SK-N-SH (cell line): ENCODE measurements around the gene SRGAP1. TPM values are rescaled to one million over a fixed set of nuclear protein-coding genes. Genes with fewer than 3 reads are reported as not detected.

Experiments used
- CTCF ChIA-PET: fragments of 300-600, 350-600 bp; formaldehyde crosslinking; extraction: SDS; loops from one replicate; lab custom pipeline; 2021; lab: Yijun Ruan, JAX
- POLR2A ChIA-PET: fragments of 350-600 bp; sonication (Branson Sonifier 250); formaldehyde crosslinking; extraction: SDS; loops from one replicate; lab custom pipeline; 2020; ENCODE audit warnings: antibody characterized with exemption, inconsistent platforms; lab: Yijun Ruan, JAX
- DNase-seq: peaks from one replicate; pipeline ENCODE4 v3.0.0; 2012
- H2AFZ ChIP-seq: fragments of 200-600 bp; sonication (generic); 2 replicates; pipeline ENCODE4 v1.8.1; 2016; ENCODE audit warnings: antibody characterized with exemption, mild to moderate bottlenecking, low read depth
- H3F3A ChIP-seq: fragments of 200-600 bp; sonication (generic); replicated peaks from 2 replicates; pipeline ENCODE3; 2016; ENCODE audit warnings: antibody characterized with exemption, mild to moderate bottlenecking; ENCODE audit not compliant: insufficient read depth
- H3K27ac ChIP-seq, 2 experiments: fragments of 200-500 bp in 1 of 2; fragments of 200-600 bp in 1 of 2; sonication (Bioruptor generic) in 1 of 2; sonication (generic), shearing (Covaris generic) in 1 of 2; 2 replicates each; pipeline versions ENCODE4 v1.5.1 to v1.6.1; 2014 to 2016; ENCODE audit warnings: low read depth in 2 of 2, inconsistent platforms in 1 of 2, low read length in 1 of 2, mild to moderate bottlenecking in 1 of 2, mixed read lengths in 1 of 2
- H3K27me3 ChIP-seq: fragments of 200-600 bp; sonication (generic), shearing (Covaris generic); 2 replicates; pipeline ENCODE4 v1.6.1; 2016; ENCODE audit warnings: mixed run types; ENCODE audit not compliant: insufficient read depth
- H3K36me3 ChIP-seq, 2 experiments: fragments of 200-500 bp in 1 of 2; fragments of 200-600 bp in 1 of 2; sonication (Bioruptor generic) in 1 of 2; sonication (generic) in 1 of 2; replicated peaks in 1 of 2; 2 replicates each; pipeline versions ENCODE3 to v1.5.1; 2014 to 2016; ENCODE audit warnings: low read length in 1 of 2, mild to moderate bottlenecking in 1 of 2; ENCODE audit not compliant: insufficient read depth in 2 of 2, control insufficient read depth in 1 of 2
- H3K4me1 ChIP-seq, 2 experiments: fragments of 200-500 bp in 1 of 2; fragments of 200-600 bp in 1 of 2; sonication (Bioruptor generic) in 1 of 2; sonication (generic), shearing (Covaris generic) in 1 of 2; 2 replicates each; pipeline versions ENCODE4 v1.5.1 to v1.6.1; 2014 to 2016; ENCODE audit warnings: low read depth in 1 of 2, low read length in 1 of 2, mixed run types in 1 of 2; ENCODE audit not compliant: insufficient read depth in 2 of 2, control insufficient read depth in 1 of 2
- H3K4me2 ChIP-seq: fragments of 200-600 bp; sonication (generic), shearing (Covaris generic); 2 replicates; pipeline ENCODE4 v1.6.1; 2017; ENCODE audit warnings: mixed run types
- H3K4me3 ChIP-seq, 2 experiments: fragments of 200-500 bp in 1 of 2; fragments of 200-600 bp in 1 of 2; sonication (Bioruptor generic) in 1 of 2; sonication (generic), shearing (Covaris generic) in 1 of 2; 2 replicates each; pipeline versions ENCODE4 v1.5.1 to v1.8.1; 2014 to 2016; ENCODE audit warnings: low read depth in 2 of 2, inconsistent platforms in 1 of 2, low read length in 1 of 2, mild to moderate bottlenecking in 1 of 2, mixed read lengths in 1 of 2, moderate library complexity in 1 of 2
- H3K79me2 ChIP-seq: fragments of 200-600 bp; sonication (generic); 2 replicates; pipeline ENCODE4 v1.8.1; 2017; ENCODE audit warnings: mild to moderate bottlenecking; ENCODE audit not compliant: insufficient read depth
- H3K9ac ChIP-seq: fragments of 200-600 bp; sonication (generic); 2 replicates; pipeline ENCODE4 v1.6.1; 2017; ENCODE audit warnings: mixed run types
- H3K9me2 ChIP-seq: fragments of 200-600 bp; sonication (generic); 2 replicates; pipeline ENCODE4 v1.6.1; 2017; ENCODE audit warnings: mixed run types
- H3K9me3 ChIP-seq: fragments of 200-600 bp; sonication (generic); 2 replicates; pipeline ENCODE4 v1.6.1; 2017; ENCODE audit warnings: mixed run types, mild to moderate bottlenecking, moderate library complexity
- H4K20me1 ChIP-seq: fragments of 200-600 bp; sonication (generic); 2 replicates; pipeline ENCODE4 v1.6.1; 2017; ENCODE audit warnings: mild to moderate bottlenecking, mixed run types; ENCODE audit not compliant: insufficient read depth
- EP300 ChIP-seq, 2 experiments: IDR thresholded peaks; 2 replicates each; pipeline versions ENCODE4 v1.4.0 to v1.6.1; 2012; ENCODE audit warnings: borderline replicate concordance in 1 of 2, low read depth in 1 of 2, low read length in 1 of 2
- EZH2phosphoT487 ChIP-seq: fragments of 200-600 bp; sonication (generic); IDR thresholded peaks from 2 replicates; pipeline ENCODE4 v1.6.1; 2017; ENCODE audit warnings: low read depth, mixed run types, mild to moderate bottlenecking, antibody characterized with exemption, moderate library complexity, borderline replicate concordance
- FOSL2 ChIP-seq: IDR thresholded peaks from 2 replicates; pipeline ENCODE4 v1.4.0; 2012; ENCODE audit warnings: low read depth, mild to moderate bottlenecking, moderate library complexity, borderline replicate concordance
- FOXM1 ChIP-seq: IDR thresholded peaks from 2 replicates; pipeline ENCODE4 v1.4.0; 2012; ENCODE audit warnings: low read depth, mild to moderate bottlenecking
- MXI1 ChIP-seq: IDR thresholded peaks from 2 replicates; pipeline ENCODE4 v1.6.1; 2012; ENCODE audit warnings: mild to moderate bottlenecking, low read depth, low read length, improper control_type of control experiment
- NRF1 ChIP-seq: IDR thresholded peaks from 2 replicates; pipeline ENCODE4 v1.6.1; 2012; ENCODE audit warnings: low read depth, mild to moderate bottlenecking, low read length
- POLR2AphosphoS5 ChIP-seq: IDR thresholded peaks from 2 replicates; pipeline ENCODE4 v1.6.1; 2012; ENCODE audit warnings: low read depth, low read length
- RAD21 ChIP-seq: IDR thresholded peaks from 2 replicates; pipeline ENCODE4 v1.6.1; 2012; ENCODE audit warnings: mild to moderate bottlenecking, low read length
- SMC3 ChIP-seq: IDR thresholded peaks from 2 replicates; pipeline ENCODE4 v1.6.1; 2012; ENCODE audit warnings: low read depth, low read length, improper control_type of control experiment
- TAF1 ChIP-seq: IDR thresholded peaks from 2 replicates; pipeline ENCODE4 v1.6.1; 2012; ENCODE audit warnings: low read depth, mild to moderate bottlenecking, low read length, moderate library complexity, borderline replicate concordance
- TCF12 ChIP-seq: IDR thresholded peaks from 2 replicates; pipeline ENCODE4 v1.4.0; 2012
- TEAD4 ChIP-seq: IDR thresholded peaks from 2 replicates; pipeline ENCODE4 v1.4.0; 2012; ENCODE audit warnings: mild to moderate bottlenecking, borderline replicate concordance; ENCODE audit not compliant: insufficient read depth
- WGBS: methylation state at CpG from one replicate; pipeline ENCODE4 v1.1.6; 2017; ENCODE audit warnings: low lambda C conversion rate; 5-methylcytosine and 5-hydroxymethylcytosine counted together
- polyA plus RNA-seq, 3 experiments: library from polyadenylated mRNA; depleted of rRNA; stranded (reverse); fragments of >200 nt; gene quantifications; 2 replicates each; pipeline ENCODE4 v1.2.3, GENCODE V29; 2012
- TF ChIP-seq, protein P1 (sequence below): IDR thresholded peaks from 2 replicates; pipeline ENCODE4 v1.4.0; 2012; ENCODE audit warnings: low read depth, borderline replicate concordance
- TF ChIP-seq, protein P2 (sequence below): IDR thresholded peaks from 2 replicates; pipeline ENCODE4 v1.6.1; 2012; ENCODE audit warnings: mild to moderate bottlenecking, low read depth, low read length, moderate library complexity
- TF ChIP-seq, protein P3 (sequence below): fragments of 150-350 bp; IDR thresholded peaks from 2 replicates; pipeline ENCODE4 v1.6.1; 2016; ENCODE audit warnings: mild to moderate bottlenecking, low read depth, low read length

Gene SRGAP1
- polyA plus RNA-seq, 1 of the 3 experiments (the other 2 are of a cell fraction) = 2.6 TPM

DNA sequence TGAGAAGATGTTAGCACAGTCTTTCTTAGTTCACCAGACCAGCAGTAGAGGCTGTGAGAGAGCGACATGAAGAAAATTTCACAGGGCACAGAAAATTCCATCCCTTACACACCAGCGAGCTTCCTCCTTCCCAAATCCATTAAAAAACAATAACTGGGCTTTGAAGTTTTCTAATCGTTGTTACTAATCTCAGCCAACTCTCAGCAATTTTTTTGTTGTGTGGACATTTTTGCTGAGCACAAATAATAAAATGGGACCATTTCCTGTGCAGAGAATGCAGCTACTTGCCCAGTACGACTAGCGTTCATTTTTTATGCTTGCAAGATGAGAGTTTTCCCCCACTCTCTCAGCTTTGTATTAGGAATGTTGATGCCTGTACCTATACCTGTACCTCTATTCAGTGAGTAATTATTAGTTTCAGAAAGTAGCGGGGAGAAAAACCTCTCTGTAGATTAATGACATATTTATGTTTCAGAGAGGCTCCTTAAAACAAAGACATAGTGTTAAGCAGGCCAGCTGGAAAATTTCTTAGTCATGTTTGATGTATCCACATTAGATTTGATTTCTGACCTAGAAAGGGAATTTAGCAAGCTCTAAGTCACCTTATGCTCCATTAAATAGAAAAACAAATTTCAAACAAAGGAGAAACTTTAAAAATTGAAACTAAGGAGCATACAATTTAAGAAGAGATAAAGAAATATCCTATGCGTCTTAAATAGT, 146.5 kb downstream of the SRGAP1 start:
- peaks cover 7% of the 10 kb centered on the region for H3F3A ChIP-seq
- H3K9me3 ChIP-seq = no peaks in the 10 kb centered on the region
- H3K27me3 ChIP-seq = no peaks in the 10 kb centered on the region
- H3K4me1 ChIP-seq = peaks cover 16 to 24% of the 10 kb centered on the region in 2 experiments; a peak in 3 of 4 replicates
- H3K36me3 ChIP-seq = peaks cover 6 to 12% of the 10 kb centered on the region in 2 experiments
- no peak overlapping the region for H3K27ac ChIP-seq
- no peaks in the 10 kb centered on the region for H3K9me2 ChIP-seq
- TF ChIP-seq, protein P1, sequence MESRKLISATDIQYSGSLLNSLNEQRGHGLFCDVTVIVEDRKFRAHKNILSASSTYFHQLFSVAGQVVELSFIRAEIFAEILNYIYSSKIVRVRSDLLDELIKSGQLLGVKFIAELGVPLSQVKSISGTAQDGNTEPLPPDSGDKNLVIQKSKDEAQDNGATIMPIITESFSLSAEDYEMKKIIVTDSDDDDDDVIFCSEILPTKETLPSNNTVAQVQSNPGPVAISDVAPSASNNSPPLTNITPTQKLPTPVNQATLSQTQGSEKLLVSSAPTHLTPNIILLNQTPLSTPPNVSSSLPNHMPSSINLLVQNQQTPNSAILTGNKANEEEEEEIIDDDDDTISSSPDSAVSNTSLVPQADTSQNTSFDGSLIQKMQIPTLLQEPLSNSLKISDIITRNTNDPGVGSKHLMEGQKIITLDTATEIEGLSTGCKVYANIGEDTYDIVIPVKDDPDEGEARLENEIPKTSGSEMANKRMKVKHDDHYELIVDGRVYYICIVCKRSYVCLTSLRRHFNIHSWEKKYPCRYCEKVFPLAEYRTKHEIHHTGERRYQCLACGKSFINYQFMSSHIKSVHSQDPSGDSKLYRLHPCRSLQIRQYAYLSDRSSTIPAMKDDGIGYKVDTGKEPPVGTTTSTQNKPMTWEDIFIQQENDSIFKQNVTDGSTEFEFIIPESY = no peak
- TF ChIP-seq TAF1 (no peak), NRF1 (no peak), TEAD4 (no peak), MXI1 (no peak), FOXM1 (no peak), TCF12 (no peak), EZH2phosphoT487 (no peak), SMC3 (no peak), POLR2AphosphoS5 (no peak), EP300 (IDR thresholded peaks at IDR 0.05; ENCODE audit: borderline replicate concordance in 1 of 2, low read depth in 1 of 2, low read length in 1 of 2) (no peak), RAD21 (no peak), FOSL2 (no peak)
- TF ChIP-seq, protein P2, sequence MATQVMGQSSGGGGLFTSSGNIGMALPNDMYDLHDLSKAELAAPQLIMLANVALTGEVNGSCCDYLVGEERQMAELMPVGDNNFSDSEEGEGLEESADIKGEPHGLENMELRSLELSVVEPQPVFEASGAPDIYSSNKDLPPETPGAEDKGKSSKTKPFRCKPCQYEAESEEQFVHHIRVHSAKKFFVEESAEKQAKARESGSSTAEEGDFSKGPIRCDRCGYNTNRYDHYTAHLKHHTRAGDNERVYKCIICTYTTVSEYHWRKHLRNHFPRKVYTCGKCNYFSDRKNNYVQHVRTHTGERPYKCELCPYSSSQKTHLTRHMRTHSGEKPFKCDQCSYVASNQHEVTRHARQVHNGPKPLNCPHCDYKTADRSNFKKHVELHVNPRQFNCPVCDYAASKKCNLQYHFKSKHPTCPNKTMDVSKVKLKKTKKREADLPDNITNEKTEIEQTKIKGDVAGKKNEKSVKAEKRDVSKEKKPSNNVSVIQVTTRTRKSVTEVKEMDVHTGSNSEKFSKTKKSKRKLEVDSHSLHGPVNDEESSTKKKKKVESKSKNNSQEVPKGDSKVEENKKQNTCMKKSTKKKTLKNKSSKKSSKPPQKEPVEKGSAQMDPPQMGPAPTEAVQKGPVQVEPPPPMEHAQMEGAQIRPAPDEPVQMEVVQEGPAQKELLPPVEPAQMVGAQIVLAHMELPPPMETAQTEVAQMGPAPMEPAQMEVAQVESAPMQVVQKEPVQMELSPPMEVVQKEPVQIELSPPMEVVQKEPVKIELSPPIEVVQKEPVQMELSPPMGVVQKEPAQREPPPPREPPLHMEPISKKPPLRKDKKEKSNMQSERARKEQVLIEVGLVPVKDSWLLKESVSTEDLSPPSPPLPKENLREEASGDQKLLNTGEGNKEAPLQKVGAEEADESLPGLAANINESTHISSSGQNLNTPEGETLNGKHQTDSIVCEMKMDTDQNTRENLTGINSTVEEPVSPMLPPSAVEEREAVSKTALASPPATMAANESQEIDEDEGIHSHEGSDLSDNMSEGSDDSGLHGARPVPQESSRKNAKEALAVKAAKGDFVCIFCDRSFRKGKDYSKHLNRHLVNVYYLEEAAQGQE = no peak
- TF ChIP-seq, protein P3, sequence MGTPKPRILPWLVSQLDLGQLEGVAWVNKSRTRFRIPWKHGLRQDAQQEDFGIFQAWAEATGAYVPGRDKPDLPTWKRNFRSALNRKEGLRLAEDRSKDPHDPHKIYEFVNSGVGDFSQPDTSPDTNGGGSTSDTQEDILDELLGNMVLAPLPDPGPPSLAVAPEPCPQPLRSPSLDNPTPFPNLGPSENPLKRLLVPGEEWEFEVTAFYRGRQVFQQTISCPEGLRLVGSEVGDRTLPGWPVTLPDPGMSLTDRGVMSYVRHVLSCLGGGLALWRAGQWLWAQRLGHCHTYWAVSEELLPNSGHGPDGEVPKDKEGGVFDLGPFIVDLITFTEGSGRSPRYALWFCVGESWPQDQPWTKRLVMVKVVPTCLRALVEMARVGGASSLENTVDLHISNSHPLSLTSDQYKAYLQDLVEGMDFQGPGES = no peak
- DNase-seq = no peak
- WGBS = 91% methylated on average over 7 of the region's 7 CpGs
- ChIA-PET POLR2A (no interaction called here), CTCF (interaction anchor here (1.3 to 1.9 kb wide), 3 partner anchors 11 to 146 kb away, joined by 3 to 6 read pairs (median 3); partner anchors contain the start of gene SRGAP1)
- no peaks in the 10 kb centered on the region for H3K79me2 ChIP-seq
- H4K20me1 ChIP-seq = no peaks in the 10 kb centered on the region
- H2AFZ ChIP-seq = no peak overlapping the region
- H3K9ac ChIP-seq = no peak overlapping the region
- H3K4me3 ChIP-seq = no peak overlapping the region
- no peak overlapping the region for H3K4me2 ChIP-seq
